ENCODE measurements around the gene BNC2.

GRCh38 chr9:16363916-16364315 is 506.6 kb downstream of the BNC2 start:
- TF ChIP-seq CTCF (conservative IDR thresholded peaks at IDR 0.05; ENCODE audit: low read depth, low read length) (no peak), MXI1 (IDR thresholded peaks at IDR 0.05; ENCODE audit: borderline replicate concordance, low read depth, low read length) (no peak), POLR2A (IDR thresholded peaks at IDR 0.05; ENCODE audit: low read depth, low read length) (no peak), RFX5 (IDR thresholded peaks at IDR 0.05; ENCODE audit: low read depth, low read length) (no peak), USF2 (IDR thresholded peaks at IDR 0.05; ENCODE audit: low read depth, low read length) (no peak)
